ENCODE measurements around the gene SEPTIN10. TPM values are rescaled to one million over a fixed set of nuclear protein-coding genes. Genes with fewer than 3 reads are reported as not detected.

SEPTIN10 gene
- total and polyA plus RNA-seq, 2 donors (not counting 1 experiment from before 2014, with no cell fraction given), result 0.28 TPM; not detected in 1

DNA sequence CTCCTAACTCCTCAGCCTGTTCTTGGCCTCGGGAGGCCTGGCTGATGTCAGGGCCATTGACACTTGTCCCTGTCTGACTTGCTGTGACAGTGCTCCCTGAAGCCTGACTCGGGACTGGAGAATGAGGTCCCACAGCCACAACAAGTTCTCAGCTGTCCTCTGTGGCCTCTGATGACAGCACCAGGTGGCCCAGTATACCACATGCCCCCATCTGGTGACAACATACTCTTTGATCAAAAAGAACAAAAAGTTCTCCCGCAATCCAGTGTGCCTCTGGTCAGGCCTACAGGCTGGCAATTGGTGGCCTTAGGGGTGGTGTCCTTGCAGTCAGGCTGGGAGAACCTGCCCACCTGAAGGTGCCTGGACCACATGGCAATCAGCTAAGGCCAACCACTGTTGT, 102.6 kb downstream of the SEPTIN10 start:
- Histone ChIP-seq H3K27me3 (replicated peaks in 1 of 4; ENCODE audit: control extremely low read depth in 1 of 4, control insufficient read depth in 3 of 4, insufficient read depth in 4 of 4, low read length in 3 of 4) (no peaks in the 10 kb centered on the region), H3K79me2 (ENCODE audit: control insufficient read depth, insufficient read depth, low read length) (no peaks in the 10 kb centered on the region), H3K4me3 (ENCODE audit: control extremely low read depth in 1 of 5, extremely low read depth in 1 of 5, insufficient read depth in 1 of 5, low read depth in 2 of 5, low read length in 4 of 5) (no peak overlapping the region), H3K9ac (ENCODE audit: low read length) (no peak overlapping the region), H3K36me3 (replicated peaks in 1 of 2; ENCODE audit: control extremely low read depth in 1 of 2, control insufficient read depth in 1 of 2, extremely low read depth in 1 of 2, insufficient read depth in 2 of 2, low read length in 1 of 2) (no peaks in the 10 kb centered on the region), H3K4me1 (ENCODE audit: control insufficient read depth in 2 of 2, insufficient read depth in 2 of 2, low read length in 2 of 2) (no peaks in the 10 kb centered on the region), H4K20me1 (ENCODE audit: control insufficient read depth, insufficient read depth, low read length, poor library complexity, severe bottlenecking) (no peaks in the 10 kb centered on the region), H3K4me2 (replicated peaks; ENCODE audit: low read depth, low read length, poor library complexity, severe bottlenecking) (no peak overlapping the region), H3K9me3 (ENCODE audit: control extremely low read depth in 1 of 3, control insufficient read depth in 2 of 3, insufficient read depth in 1 of 3, low read length in 2 of 3) (no peaks in the 10 kb centered on the region), H3K27ac (ENCODE audit: low read length in 2 of 2) (no peak overlapping the region), H2AFZ (ENCODE audit: insufficient read depth, low read depth, low read length, poor library complexity, severe bottlenecking) (no peak overlapping the region)
- intact Hi-C loops (cut with micrococcal nuclease), result loop anchor here (5.0 kb wide), 1 partner anchor 819 kb away; no protein-coding TSS in a partner anchor
- ChIA-PET POLR2A (no interaction called here), CTCF (interaction anchor here (1.4 to 5.2 kb wide), 7 partner anchors 12 to 583 kb away, joined by 3 to 106 read pairs (median 9); partner anchors contain the start of gene SH3RF3)
- Mint-ChIP-seq H3K4me1 (no peaks in the 10 kb centered on the region), H3K27me3 (peaks cover 9% of the 10 kb centered on the region), H3K27ac (no peak overlapping the region), H3K9me3 (ENCODE audit: insufficient read depth) (no peaks in the 10 kb centered on the region), H3K4me3 (no peak overlapping the region)
- WGBS (ENCODE audit: insufficient coverage), result 49% methylated on average over 3 of the region's 3 CpGs
- DNase-seq, result no peak
- TF ChIP-seq EZH2 (IDR thresholded peaks at IDR 0.05; ENCODE audit: borderline replicate concordance, insufficient read depth, low read depth, low read length, poor library complexity, severe bottlenecking), result no peak
- TF ChIP-seq, protein P1, sequence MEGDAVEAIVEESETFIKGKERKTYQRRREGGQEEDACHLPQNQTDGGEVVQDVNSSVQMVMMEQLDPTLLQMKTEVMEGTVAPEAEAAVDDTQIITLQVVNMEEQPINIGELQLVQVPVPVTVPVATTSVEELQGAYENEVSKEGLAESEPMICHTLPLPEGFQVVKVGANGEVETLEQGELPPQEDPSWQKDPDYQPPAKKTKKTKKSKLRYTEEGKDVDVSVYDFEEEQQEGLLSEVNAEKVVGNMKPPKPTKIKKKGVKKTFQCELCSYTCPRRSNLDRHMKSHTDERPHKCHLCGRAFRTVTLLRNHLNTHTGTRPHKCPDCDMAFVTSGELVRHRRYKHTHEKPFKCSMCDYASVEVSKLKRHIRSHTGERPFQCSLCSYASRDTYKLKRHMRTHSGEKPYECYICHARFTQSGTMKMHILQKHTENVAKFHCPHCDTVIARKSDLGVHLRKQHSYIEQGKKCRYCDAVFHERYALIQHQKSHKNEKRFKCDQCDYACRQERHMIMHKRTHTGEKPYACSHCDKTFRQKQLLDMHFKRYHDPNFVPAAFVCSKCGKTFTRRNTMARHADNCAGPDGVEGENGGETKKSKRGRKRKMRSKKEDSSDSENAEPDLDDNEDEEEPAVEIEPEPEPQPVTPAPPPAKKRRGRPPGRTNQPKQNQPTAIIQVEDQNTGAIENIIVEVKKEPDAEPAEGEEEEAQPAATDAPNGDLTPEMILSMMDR (IDR thresholded peaks at IDR 0.05), result no peak
- ATAC-seq (ENCODE audit: low read depth), result no peak

DNA sequence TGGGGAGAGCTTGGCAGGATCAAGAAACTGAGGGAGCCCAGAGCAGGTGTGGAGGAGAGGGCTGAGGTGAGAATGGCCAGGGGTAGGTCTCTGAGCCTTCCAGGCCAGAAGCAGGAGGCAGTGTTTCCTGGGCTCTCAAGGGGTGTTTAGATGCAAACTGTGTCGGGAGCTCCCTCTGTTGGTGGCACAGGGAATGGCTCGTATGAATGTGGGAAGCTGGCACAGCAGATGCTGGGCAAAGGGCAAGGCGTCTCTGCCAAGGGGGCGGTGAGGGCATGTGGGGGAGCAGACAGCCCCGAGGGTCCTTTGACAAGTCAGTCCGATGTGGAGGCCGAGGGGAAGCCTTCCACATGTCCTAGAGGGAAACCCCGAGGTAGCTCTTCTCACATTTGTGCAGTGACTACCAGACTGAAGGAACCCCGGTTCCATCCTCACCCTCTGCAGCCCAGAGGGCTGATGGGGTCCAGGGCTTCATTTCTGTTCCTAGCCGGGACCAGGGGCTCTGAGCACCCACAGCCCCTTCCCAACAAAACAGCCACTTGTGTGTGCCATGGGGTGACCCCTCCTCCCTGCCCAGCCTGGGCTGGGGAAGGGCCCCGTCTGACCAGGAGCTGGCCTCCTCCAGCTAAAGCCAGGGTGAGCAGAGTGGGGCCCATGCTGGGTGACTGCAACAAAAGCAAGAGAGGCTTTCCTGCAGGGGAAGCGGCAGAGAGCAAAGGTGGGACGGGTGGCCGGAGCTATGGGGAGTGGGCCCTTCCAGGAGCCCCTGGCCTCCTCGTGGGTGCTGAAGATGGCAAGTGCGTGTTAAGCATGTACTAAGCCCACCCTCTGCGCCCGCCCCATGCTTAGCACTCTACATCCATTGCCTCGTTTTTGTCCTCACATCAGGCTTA, 103.4 kb downstream of the SEPTIN10 start:
- Mint-ChIP-seq H3K27me3 (peaks cover 9% of the 10 kb centered on the region), H3K27ac (no peak overlapping the region), H3K4me3 (no peak overlapping the region), H3K9me3 (ENCODE audit: insufficient read depth) (no peaks in the 10 kb centered on the region), H3K4me1 (no peaks in the 10 kb centered on the region)
- no peak overlapping the region for H3K4me2 ChIP-seq (replicated peaks; ENCODE audit: low read depth, low read length, poor library complexity, severe bottlenecking)
- DNase-seq (peak; percentile 76), ATAC-seq (ENCODE audit: low read depth) (peak; percentile 81)
- H2AFZ ChIP-seq (ENCODE audit: insufficient read depth, low read depth, low read length, poor library complexity, severe bottlenecking), result no peak overlapping the region
- H3K4me3 ChIP-seq (ENCODE audit: control extremely low read depth in 1 of 5, extremely low read depth in 1 of 5, insufficient read depth in 1 of 5, low read depth in 2 of 5, low read length in 4 of 5), result no peak overlapping the region
- no peaks in the 10 kb centered on the region for H3K36me3 ChIP-seq (replicated peaks in 1 of 2; ENCODE audit: control extremely low read depth in 1 of 2, control insufficient read depth in 1 of 2, extremely low read depth in 1 of 2, insufficient read depth in 2 of 2, low read length in 1 of 2)
- H3K9me3 ChIP-seq (ENCODE audit: control extremely low read depth in 1 of 3, control insufficient read depth in 2 of 3, insufficient read depth in 1 of 3, low read length in 2 of 3), result no peaks in the 10 kb centered on the region
- no peaks in the 10 kb centered on the region for H3K27me3 ChIP-seq (replicated peaks in 1 of 4; ENCODE audit: control extremely low read depth in 1 of 4, control insufficient read depth in 3 of 4, insufficient read depth in 4 of 4, low read length in 3 of 4)
- ChIA-PET POLR2A (no interaction called here), CTCF (interaction anchor here (0.5 to 5.2 kb wide), 16 partner anchors 9 to 818 kb away, joined by 3 to 106 read pairs (median 4); partner anchors contain the start of gene SH3RF3)
- TF ChIP-seq, protein P1 (IDR thresholded peaks at IDR 0.05), result peak; percentile 91
- TF ChIP-seq EZH2 (IDR thresholded peaks at IDR 0.05; ENCODE audit: borderline replicate concordance, insufficient read depth, low read depth, low read length, poor library complexity, severe bottlenecking), result no peak
- no peaks in the 10 kb centered on the region for H3K4me1 ChIP-seq (ENCODE audit: control insufficient read depth in 2 of 2, insufficient read depth in 2 of 2, low read length in 2 of 2)
- H4K20me1 ChIP-seq (ENCODE audit: control insufficient read depth, insufficient read depth, low read length, poor library complexity, severe bottlenecking), result no peaks in the 10 kb centered on the region
- 54% methylated on average over 18 of the region's 19 CpGs for WGBS (ENCODE audit: insufficient coverage)
- no peak overlapping the region for H3K9ac ChIP-seq (ENCODE audit: low read length)
- intact Hi-C loops (cut with micrococcal nuclease), result loop anchor here (1.0 to 5.0 kb wide), 2 partner anchors 382 to 818 kb away; no protein-coding TSS in a partner anchor
- no peaks in the 10 kb centered on the region for H3K79me2 ChIP-seq (ENCODE audit: control insufficient read depth, insufficient read depth, low read length)
- no peak overlapping the region for H3K27ac ChIP-seq (ENCODE audit: low read length in 2 of 2)
